IgD-negative memory B cell (primary cell): ENCODE results near the gene TTLL11. TPM values are rescaled to one million over a fixed set of nuclear protein-coding genes. Genes with fewer than 3 reads are reported as not detected.

Experiments
- H3K27ac Mint-ChIP-seq, 3 donors: one replicate each; pipeline ENCODE4 v1.8.0; 2020 to 2022; ENCODE audit warnings: mild to moderate bottlenecking in 3 of 3, mixed read lengths in 3 of 3, moderate library complexity in 1 of 3
- H3K27me3 Mint-ChIP-seq: one replicate; pipeline ENCODE4 v1.8.0; 2021; ENCODE audit warnings: mixed read lengths
- H3K36me3 Mint-ChIP-seq: one replicate; pipeline ENCODE4 v1.8.0; 2020; ENCODE audit warnings: mild to moderate bottlenecking, mixed read lengths
- H3K4me1 Mint-ChIP-seq, 3 donors: one replicate each; pipeline ENCODE4 v1.8.0; 2020 to 2022; ENCODE audit warnings: mixed read lengths in 3 of 3, mild to moderate bottlenecking in 1 of 3
- H3K4me3 Mint-ChIP-seq, 4 donors: one replicate each; pipeline ENCODE4 v1.8.0; 2020 to 2022; ENCODE audit warnings: mild to moderate bottlenecking in 4 of 4, mixed read lengths in 4 of 4, moderate library complexity in 3 of 4
- H3K9me3 Mint-ChIP-seq, 3 donors: one replicate each; pipeline ENCODE4 v1.8.0; 2020 to 2021; ENCODE audit warnings: mixed read lengths in 3 of 3, mild to moderate bottlenecking in 1 of 3
- polyA plus RNA-seq: library from polyadenylated mRNA; unstranded; fragments of 300-500 nt; fragmentation: Illumina TruSeq; gene quantifications from one replicate; pipeline ENCODE4 v1.2.3, GENCODE V29; 2021

TTLL11 gene
- polyA plus RNA-seq, 1 donor from 2014 or later = 6.0 TPM

DNA sequence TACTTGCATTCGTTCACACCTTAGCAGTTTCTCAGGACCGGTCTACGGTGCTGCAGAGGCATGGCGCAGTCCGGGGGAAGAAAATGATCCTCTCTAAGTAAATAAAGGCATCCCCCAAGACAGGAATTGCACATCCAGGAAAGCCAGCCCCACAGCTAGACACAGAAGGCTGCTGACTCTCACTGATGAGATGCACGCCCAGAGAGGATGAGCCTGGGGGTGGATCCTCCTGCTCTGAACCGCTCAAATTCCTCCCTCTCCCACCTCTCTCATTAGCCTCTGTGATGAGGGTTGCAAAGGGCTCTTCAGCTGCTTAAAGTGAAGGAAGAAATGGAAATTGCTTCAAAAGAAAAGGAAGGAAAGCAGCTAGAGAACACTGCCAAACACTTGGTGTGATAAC lies 132.4 kb downstream of the TTLL11 start:
- no peak overlapping the region for H3K27ac Mint-ChIP-seq
- no peak overlapping the region for H3K4me3 Mint-ChIP-seq
- peaks cover 3% of the 10 kb centered on the region for H3K36me3 Mint-ChIP-seq
- H3K9me3 Mint-ChIP-seq = no peaks in the 10 kb centered on the region
- H3K4me1 Mint-ChIP-seq = no peaks in the 10 kb centered on the region
- H3K27me3 Mint-ChIP-seq = no peaks in the 10 kb centered on the region

DNA sequence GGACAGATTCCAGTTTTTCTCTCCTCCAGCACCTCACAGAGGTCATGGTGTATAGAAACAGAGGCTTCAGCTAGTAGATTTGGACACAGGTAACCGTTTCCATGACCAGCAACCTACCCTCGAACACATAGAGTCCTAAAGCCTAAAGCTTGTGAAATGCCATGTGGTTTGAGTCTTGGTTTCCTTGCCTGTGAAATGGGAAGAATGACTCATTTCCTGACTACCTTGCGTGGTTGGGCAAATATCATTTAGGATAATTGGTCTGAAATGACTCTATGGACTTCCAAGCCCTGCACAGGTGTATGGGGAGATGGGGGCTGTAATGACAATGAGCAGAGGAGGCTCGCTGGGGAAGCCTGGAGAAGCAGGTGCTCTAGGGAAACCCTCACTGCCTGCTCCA lies 134.6 kb downstream of the TTLL11 start:
- no peak overlapping the region for H3K27ac Mint-ChIP-seq
- H3K4me3 Mint-ChIP-seq = no peak overlapping the region
- no peaks in the 10 kb centered on the region for H3K9me3 Mint-ChIP-seq
- H3K27me3 Mint-ChIP-seq = no peaks in the 10 kb centered on the region
- H3K36me3 Mint-ChIP-seq = no peaks in the 10 kb centered on the region
- H3K4me1 Mint-ChIP-seq = no peaks in the 10 kb centered on the region

DNA sequence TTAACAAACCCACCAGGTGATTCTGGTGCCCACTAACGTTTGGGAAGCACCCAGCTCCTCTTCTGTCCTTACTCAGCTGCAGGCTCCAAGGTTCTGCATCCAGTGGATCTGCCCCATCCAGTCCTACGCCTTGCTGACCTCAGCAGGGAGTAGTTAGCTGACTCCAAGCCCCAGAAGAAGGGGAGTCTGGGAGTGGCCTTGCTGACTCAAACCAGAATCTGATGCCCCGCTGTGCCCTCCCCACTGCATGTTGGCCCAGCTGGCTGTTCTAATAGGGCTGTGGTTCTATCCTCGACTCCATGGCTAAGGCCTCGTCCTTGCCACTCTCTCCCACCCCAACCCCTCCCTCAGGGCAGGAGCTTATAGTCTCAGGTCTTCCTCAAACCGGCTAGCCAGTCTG lies 136.3 kb downstream of the TTLL11 start:
- Mint-ChIP-seq H3K36me3 (no peaks in the 10 kb centered on the region), H3K4me1 (no peaks in the 10 kb centered on the region), H3K27me3 (no peaks in the 10 kb centered on the region), H3K27ac (no peak overlapping the region), H3K9me3 (no peaks in the 10 kb centered on the region), H3K4me3 (no peak overlapping the region)

DNA sequence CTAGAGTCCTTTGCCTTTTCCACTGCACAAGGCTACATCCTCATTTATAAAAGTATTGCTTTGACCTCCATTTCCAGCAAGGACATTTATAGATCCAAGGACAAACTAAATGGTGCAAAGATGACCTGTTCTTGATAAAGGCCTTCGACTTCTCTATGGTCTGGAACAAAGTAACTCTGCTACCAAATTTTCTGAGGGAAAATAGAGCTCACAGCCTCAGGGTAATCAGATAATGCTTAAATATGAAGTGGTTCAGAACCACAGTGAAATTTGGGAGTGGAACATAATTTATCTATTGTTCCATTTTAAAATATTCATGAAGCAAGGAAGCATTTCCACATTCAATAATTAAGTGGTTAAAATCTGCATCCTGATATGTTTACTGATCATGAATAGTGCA lies 137.5 kb downstream of the TTLL11 start:
- H3K36me3 Mint-ChIP-seq = no peaks in the 10 kb centered on the region
- no peak overlapping the region for H3K4me3 Mint-ChIP-seq
- no peak overlapping the region for H3K27ac Mint-ChIP-seq
- no peaks in the 10 kb centered on the region for H3K27me3 Mint-ChIP-seq
- H3K4me1 Mint-ChIP-seq = no peaks in the 10 kb centered on the region
- H3K9me3 Mint-ChIP-seq = no peaks in the 10 kb centered on the region

DNA sequence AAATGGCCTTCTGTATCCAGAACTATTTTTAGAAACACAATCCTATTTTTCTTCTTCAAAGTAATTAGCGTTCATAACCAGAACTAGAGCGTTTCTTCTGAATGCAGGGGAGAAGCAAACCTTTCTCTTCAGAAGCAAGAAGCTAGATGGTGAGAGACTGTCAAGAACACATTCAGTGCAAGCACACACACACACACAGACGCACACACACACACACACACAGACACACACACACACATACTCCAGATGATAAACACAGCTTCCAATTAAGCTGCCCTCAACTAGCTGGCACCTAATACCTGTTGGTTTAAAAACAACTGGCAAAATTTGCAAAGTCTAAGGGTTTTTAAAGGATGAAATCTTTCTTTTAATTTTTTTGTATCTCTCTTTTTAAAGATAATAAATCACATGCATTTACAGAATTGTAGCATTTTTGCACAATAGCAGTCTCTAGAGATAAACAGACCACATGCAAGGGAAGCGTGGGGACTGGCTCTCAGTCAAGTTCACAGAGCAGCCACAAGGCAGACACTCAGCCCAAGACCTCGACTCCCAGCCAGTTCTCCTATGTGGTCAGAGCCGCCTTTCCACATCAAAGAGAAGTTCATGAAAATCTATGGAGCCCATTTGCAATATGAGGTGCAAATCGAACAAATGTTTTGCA lies 138.5 kb downstream of the TTLL11 start:
- no peaks in the 10 kb centered on the region for H3K27me3 Mint-ChIP-seq
- H3K9me3 Mint-ChIP-seq = no peaks in the 10 kb centered on the region
- H3K4me1 Mint-ChIP-seq = peaks cover 0 to 2% (median 0%) of the 10 kb centered on the region in 3 donors
- H3K36me3 Mint-ChIP-seq = peaks cover 2% of the 10 kb centered on the region
- H3K4me3 Mint-ChIP-seq = no peak overlapping the region
- no peak overlapping the region for H3K27ac Mint-ChIP-seq

DNA sequence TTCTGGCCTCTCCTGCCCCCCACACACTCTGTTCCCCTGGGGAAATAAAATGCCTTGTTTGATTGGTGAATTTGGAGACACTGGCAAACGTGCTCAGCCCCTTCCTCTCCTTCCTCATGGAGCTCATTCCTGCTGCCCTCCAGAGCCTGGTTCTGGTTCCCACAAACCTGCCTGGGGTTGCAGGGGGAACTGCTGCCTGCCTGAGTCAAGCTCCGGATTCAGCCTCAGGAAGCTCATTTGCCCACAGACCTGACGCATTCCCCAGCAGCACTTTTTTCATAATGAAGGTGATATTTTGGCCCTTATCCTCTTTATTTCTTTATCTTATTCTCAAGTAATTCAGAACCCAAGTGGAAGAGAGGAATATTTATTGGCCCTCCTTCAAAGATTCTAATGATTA lies 140.5 kb downstream of the TTLL11 start:
- peaks cover 4% of the 10 kb centered on the region for H3K36me3 Mint-ChIP-seq
- H3K9me3 Mint-ChIP-seq = no peaks in the 10 kb centered on the region
- H3K4me1 Mint-ChIP-seq = peaks cover 0 to 2% (median 0%) of the 10 kb centered on the region in 3 donors
- no peaks in the 10 kb centered on the region for H3K27me3 Mint-ChIP-seq
- H3K4me3 Mint-ChIP-seq = no peak overlapping the region
- no peak overlapping the region for H3K27ac Mint-ChIP-seq

DNA sequence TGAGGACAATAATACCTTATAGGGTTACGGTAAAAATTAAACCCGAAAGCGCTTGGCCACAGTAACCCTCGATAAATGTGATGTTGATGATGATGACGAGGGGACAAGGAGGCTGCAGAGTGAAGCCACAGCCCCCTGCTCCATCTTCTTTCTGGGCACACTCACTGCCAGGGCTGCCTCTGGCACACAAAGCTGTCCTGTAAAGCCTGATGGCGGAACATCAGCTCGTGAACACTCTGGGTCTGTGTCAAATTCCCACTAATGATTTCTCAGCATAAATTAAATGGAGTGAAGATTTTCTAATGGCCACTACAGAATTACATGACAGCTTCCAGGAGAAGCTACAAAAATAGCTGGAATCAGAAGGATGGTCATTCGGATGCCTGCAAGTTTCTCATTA lies 142.2 kb downstream of the TTLL11 start:
- no peak overlapping the region for H3K27ac Mint-ChIP-seq
- H3K4me3 Mint-ChIP-seq = no peak overlapping the region
- no peaks in the 10 kb centered on the region for H3K9me3 Mint-ChIP-seq
- H3K36me3 Mint-ChIP-seq = peaks cover 4% of the 10 kb centered on the region
- H3K4me1 Mint-ChIP-seq = peaks cover 2 to 8% (median 5%) of the 10 kb centered on the region in 3 donors
- peaks cover 5% of the 10 kb centered on the region for H3K27me3 Mint-ChIP-seq

DNA sequence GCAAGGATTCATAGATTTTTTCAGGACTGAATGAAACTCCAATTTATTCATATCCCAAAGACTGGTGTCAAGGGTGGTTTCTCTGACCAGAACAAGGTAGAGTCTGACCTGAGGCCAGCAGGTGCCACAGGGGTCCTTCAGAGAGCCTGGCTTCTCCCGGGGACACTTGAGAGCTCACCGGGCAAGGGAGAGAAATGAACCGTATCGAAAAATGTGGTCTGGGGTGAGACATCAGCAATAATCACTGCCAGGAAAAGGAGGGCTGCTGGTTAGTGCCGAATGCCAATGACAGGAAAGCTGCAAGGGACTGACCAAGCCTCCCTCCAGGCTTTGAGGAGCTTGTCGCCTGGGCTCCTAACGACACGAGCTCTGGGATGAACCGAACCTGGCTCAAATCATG lies 142.7 kb downstream of the TTLL11 start:
- H3K27me3 Mint-ChIP-seq = peaks cover 6% of the 10 kb centered on the region
- H3K4me3 Mint-ChIP-seq = peak overlapping the region in 1 of 4 donors; percentile 14
- H3K36me3 Mint-ChIP-seq = peaks cover 4% of the 10 kb centered on the region
- H3K27ac Mint-ChIP-seq = no peak overlapping the region
- H3K9me3 Mint-ChIP-seq = no peaks in the 10 kb centered on the region
- peaks cover 2 to 11% (median 9%) of the 10 kb centered on the region in 3 donors for H3K4me1 Mint-ChIP-seq

DNA sequence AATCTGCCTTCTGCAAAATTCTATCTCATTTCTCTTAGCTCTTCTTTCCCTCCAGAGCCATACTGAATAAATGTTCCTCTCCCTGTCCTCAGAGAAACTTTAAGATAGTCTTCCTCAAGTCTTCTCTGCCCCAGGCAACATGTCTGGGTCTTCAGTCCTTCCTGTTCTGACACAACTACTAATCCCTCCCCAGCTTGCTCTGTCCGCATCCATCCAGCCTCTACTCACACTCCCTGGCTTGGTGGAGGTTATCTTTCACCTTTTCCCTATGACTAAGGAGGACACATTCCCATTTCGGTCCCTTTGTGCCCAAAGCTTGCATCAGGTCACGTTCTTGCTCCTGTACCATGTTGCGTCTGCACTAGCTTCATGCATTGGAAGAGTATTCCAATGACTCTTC lies 143.3 kb downstream of the TTLL11 start:
- Mint-ChIP-seq H3K9me3 (no peaks in the 10 kb centered on the region), H3K36me3 (peaks cover 4% of the 10 kb centered on the region), H3K27me3 (peaks cover 6% of the 10 kb centered on the region), H3K4me1 (peaks cover 2 to 16% (median 9%) of the 10 kb centered on the region in 3 donors), H3K4me3 (no peak overlapping the region), H3K27ac (peak overlapping the region in 1 of 3 donors; percentile 18)

DNA sequence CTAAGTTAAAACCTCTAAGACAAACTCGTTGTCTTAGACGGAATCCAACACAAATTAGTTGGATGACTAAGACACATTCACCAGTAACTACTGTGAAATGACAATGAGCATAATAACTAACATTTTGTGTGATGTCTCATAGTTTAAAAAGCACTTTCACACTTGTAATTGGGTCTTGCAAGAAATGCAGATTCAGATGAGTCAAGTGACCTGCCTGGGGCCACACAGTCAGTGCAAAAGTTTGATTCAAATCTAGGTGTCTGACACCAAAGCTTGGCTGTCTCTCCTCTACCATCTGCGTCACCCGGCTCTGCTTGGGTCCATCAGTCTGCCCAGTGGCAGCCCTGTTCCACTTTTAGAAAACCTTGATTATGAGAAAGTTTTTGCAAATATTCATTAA lies 143.7 kb downstream of the TTLL11 start:
- Mint-ChIP-seq H3K27ac (peak overlapping the region in 1 of 3 donors; percentile 18), H3K4me3 (no peak overlapping the region), H3K4me1 (peaks cover 2 to 18% (median 9%) of the 10 kb centered on the region in 3 donors), H3K27me3 (peaks cover 6% of the 10 kb centered on the region), H3K36me3 (peaks cover 4% of the 10 kb centered on the region), H3K9me3 (no peaks in the 10 kb centered on the region)

DNA sequence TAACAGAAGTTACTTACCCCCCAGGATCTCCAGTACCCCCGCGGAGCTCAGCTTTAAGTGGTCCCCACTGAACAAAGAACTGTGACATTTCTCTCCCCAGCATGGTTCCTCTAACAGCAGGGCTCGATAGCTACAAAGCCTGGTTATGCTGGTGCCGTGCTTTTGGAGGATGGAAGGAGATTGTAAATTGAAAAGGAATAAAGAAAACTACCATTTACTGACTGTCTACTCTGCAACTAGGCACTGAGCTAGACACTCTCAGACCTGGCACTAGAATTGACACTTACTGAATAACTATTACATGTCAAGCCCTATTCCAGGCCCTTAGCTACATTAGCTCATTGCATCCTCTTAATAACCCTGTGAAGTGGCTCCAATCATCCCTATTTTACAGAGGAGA lies 145.3 kb downstream of the TTLL11 start:
- peaks cover 4 to 18% (median 9%) of the 10 kb centered on the region in 3 donors for H3K4me1 Mint-ChIP-seq
- no peak overlapping the region for H3K27ac Mint-ChIP-seq
- peaks cover 6% of the 10 kb centered on the region for H3K27me3 Mint-ChIP-seq
- peaks cover 4% of the 10 kb centered on the region for H3K36me3 Mint-ChIP-seq
- no peaks in the 10 kb centered on the region for H3K9me3 Mint-ChIP-seq
- no peak overlapping the region for H3K4me3 Mint-ChIP-seq

DNA sequence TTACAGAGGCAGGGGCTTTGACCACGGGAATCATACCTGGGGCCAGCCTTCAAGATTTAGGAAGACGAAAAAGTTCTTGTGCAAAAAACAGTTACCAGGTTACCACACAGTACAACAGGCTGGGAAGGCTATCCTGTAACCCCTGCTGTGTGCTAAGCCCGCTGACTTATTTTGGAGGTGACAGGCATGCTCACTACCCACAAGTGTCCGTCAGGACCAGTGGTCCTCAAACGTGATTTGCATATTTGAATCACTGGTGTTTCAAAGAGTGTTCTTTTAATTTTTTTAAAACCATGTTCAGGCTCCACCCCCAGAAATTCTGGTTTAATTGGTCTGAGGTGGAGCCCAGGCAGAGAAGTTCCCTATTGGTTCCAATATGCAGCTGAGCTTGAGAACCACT lies 146.6 kb downstream of the TTLL11 start:
- Mint-ChIP-seq H3K9me3 (no peaks in the 10 kb centered on the region), H3K27ac (no peak overlapping the region), H3K4me1 (peaks cover 4 to 18% (median 9%) of the 10 kb centered on the region in 3 donors), H3K4me3 (peak overlapping the region in 2 of 4 donors; percentile 3 to 52), H3K36me3 (peaks cover 4% of the 10 kb centered on the region), H3K27me3 (peaks cover 6% of the 10 kb centered on the region)

DNA sequence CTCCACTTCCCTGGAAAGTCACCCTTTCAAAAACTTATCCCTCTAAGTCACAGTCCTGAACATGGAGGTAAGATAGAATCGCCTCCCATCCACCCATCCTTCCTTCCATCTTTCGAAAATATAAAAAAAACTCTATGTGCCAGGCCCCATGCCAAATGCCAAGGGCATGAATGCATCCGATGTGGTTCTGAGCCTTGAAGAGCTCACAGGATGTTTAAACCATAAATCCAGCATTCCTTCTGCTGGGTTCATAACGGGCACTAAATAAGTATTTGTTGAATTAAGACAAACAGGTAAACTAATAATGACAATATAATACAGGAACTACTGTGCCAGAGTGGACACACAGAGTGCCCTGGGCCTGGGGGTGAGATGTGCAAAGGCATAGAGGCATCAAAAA lies 147.3 kb downstream of the TTLL11 start:
- Mint-ChIP-seq H3K27me3 (peaks cover 6% of the 10 kb centered on the region), H3K4me3 (peak overlapping the region in 1 of 4 donors; percentile 52), H3K4me1 (peaks cover 4 to 18% (median 9%) of the 10 kb centered on the region in 3 donors), H3K27ac (peak overlapping the region in 1 of 3 donors; percentile 11), H3K36me3 (peaks cover 4% of the 10 kb centered on the region), H3K9me3 (no peaks in the 10 kb centered on the region)

DNA sequence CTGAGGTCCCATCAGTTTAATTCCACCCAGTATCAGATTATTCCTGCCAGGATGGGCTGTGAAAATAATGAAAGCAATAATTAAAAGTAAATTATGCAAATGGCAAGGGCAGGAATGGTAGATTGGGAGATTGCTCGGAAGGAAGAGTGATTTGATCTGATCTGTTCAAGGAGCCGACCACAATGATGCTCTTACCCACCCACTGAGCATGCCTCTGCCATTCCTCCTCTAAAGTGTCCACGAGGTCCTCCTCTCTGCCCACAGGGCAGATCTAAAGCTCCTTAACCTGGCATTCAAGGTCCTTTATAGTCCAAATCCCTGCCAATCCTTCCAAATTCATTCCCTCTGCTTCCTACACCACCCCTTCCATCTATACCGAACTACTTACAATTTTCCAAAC lies 147.8 kb downstream of the TTLL11 start:
- Mint-ChIP-seq H3K27me3 (peaks cover 6% of the 10 kb centered on the region), H3K36me3 (peaks cover 4% of the 10 kb centered on the region), H3K9me3 (no peaks in the 10 kb centered on the region), H3K27ac (peak overlapping the region in 1 of 3 donors; percentile 11), H3K4me1 (peaks cover 4 to 18% (median 9%) of the 10 kb centered on the region in 3 donors), H3K4me3 (peak overlapping the region in 2 of 4 donors; percentile 33 to 52)

DNA sequence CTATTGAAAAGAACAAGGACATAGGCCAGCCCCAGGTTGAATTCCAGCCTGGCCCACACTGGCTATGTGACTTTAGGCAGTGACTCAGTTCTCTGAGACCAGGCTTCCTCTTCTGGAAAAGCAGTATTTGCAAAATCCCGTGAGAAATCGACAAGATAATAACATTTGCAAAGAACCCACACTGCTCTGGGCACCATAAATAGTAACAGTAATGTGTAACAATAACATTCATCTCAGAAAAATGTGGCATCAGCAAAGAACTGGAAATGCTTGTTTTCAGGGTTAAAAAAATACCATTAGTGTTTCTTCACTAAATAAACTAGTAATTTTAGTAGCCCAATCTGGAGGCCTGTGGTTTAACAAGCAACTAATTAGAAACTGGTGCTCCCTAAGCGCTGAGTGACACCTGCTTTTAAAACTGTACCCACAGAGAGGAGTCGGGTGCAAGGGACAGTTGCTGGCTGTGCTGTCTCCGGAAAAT lies 148.4 kb downstream of the TTLL11 start:
- no peaks in the 10 kb centered on the region for H3K9me3 Mint-ChIP-seq
- H3K36me3 Mint-ChIP-seq = peaks cover 2% of the 10 kb centered on the region
- H3K4me1 Mint-ChIP-seq = peaks cover 2 to 19% (median 9%) of the 10 kb centered on the region in 3 donors
- peaks cover 6% of the 10 kb centered on the region for H3K27me3 Mint-ChIP-seq
- H3K4me3 Mint-ChIP-seq = peak overlapping the region in 2 of 4 donors; percentile 33 to 52
- no peak overlapping the region for H3K27ac Mint-ChIP-seq

DNA sequence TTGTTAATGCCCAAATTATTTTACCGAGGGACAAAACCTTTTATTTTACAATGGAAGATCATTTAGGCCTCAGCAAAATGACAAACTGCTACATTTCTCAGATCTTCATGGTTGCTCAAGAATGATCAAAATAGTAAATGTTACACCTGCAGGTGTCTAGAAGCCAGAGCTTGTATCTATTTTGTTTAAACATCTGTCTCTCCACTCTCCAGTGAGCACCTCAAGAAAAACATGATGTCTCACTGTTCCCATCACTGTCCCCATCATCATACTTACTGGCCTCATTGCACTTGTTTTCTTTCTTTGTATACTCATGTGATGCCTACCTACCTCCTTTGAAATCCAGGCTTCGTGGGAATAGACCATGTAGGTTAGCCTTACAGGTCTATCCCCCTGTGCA lies 149.6 kb downstream of the TTLL11 start:
- peaks cover 2 to 19% (median 9%) of the 10 kb centered on the region in 3 donors for H3K4me1 Mint-ChIP-seq
- H3K4me3 Mint-ChIP-seq = peak overlapping the region; percentile 3 to 48 (median 9)
- no peaks in the 10 kb centered on the region for H3K9me3 Mint-ChIP-seq
- peaks cover 6% of the 10 kb centered on the region for H3K27me3 Mint-ChIP-seq
- peaks cover 2% of the 10 kb centered on the region for H3K36me3 Mint-ChIP-seq
- peak overlapping the region in 1 of 3 donors; percentile 55 for H3K27ac Mint-ChIP-seq
